Right lobe of liver (tissue), 6 donors: ENCODE data around the gene IQCB1. TPM values are rescaled to one million over a fixed set of nuclear protein-coding genes. Genes with fewer than 3 reads are reported as not detected.

ENCODE experiments used
- ATAC-seq, 4 donors: fragments of 200-7000 bp; cut with Tn5 transposase; one replicate each; pipeline ENCODE4 v1.9.1; 2020; ENCODE audit warnings: mild to moderate bottlenecking in 4 of 4, moderate library complexity in 4 of 4
- DNase-seq, 3 donors: peaks; one replicate each; pipeline ENCODE4 v3.0.0-alpha.2; 2020
- H3K27ac ChIP-seq, 3 donors: fragments of 200-600 bp; one replicate each; pipeline ENCODE4 v1.8.0; 2022
- H3K27me3 ChIP-seq, 2 donors: fragments of 200-600 bp; one replicate each; pipeline ENCODE4 v1.8.0; 2022
- H3K36me3 ChIP-seq, 4 donors: fragments of 200-600 bp; sonication (generic) in 1 of 4; one replicate each; pipeline versions ENCODE4 v1.5.1 to v1.8.0; 2017 to 2022; ENCODE audit warnings: control low read depth in 1 of 4
- H3K4me1 ChIP-seq, 4 donors: fragments of 200-600 bp; sonication (generic) in 1 of 4; one replicate each; pipeline versions ENCODE4 v1.5.1 to v1.8.0; 2017 to 2022; ENCODE audit warnings: control low read depth in 1 of 4
- H3K4me3 ChIP-seq, 3 donors: fragments of 200-600 bp; one replicate each; pipeline ENCODE4 v1.8.0; 2022
- H3K9me3 ChIP-seq, 4 donors: fragments of 200-600 bp; sonication (generic) in 1 of 4; one replicate each; pipeline versions ENCODE4 v1.5.1 to v1.8.0; 2017 to 2022; ENCODE audit warnings: control low read depth in 1 of 4
- POLR2A ChIP-seq: fragments of 450-650 bp; IDR thresholded peaks from one replicate; pipeline ENCODE4 v1.6.1; 2017; ENCODE audit warnings: antibody characterized with exemption, mild to moderate bottlenecking
- WGBS: methylation state at CpG from one replicate; pipeline ENCODE4 v1.1.6; 2018; ENCODE audit warnings: low coverage, low lambda C conversion rate; ENCODE audit not compliant: insufficient coverage; ENCODE audit errors: missing lambda C conversion rate; 5-methylcytosine and 5-hydroxymethylcytosine counted together
- intact Hi-C, 2 donors: fragments of 100-400 bp; cut with DNase I; formaldehyde crosslinking; loops; one replicate each; pipeline versions ENCODE4 v1.11.2 to v1.14.1; 2022
- total RNA-seq, 6 experiments: library from RNA; depleted of rRNA in 2 of 6; stranded (reverse); fragments of >200 nt in 2 of 6; fragmentation: NEBNext Ultra II Directional in 3 of 6; extraction: Animal tissue kit (Norgen Biotek cat#: 25700) in 3 of 6; gene quantifications; one replicate each; pipeline versions ENCODE4 v1.1.0 to v1.2.4, GENCODE V29; 2016 to 2023
- TF ChIP-seq, protein P1 (sequence below), 4 donors: fragments of 200-600 bp in 3 of 4; fragments of 450-650 bp in 1 of 4; IDR thresholded peaks; one replicate each; pipeline versions ENCODE4 v1.5.1 to v1.8.0; 2016 to 2022; ENCODE audit warnings: antibody characterized with exemption in 4 of 4, mild to moderate bottlenecking in 2 of 4
- donor health status: DM: no; HTN: yes; CAD: no.
- donor health status: DM: no; HTN: no; CAD: no.
- donor health status: DM: no; HTN: no; CAD: no.
- donor health status: DM: no; HTN: yes; CAD: no.
- donor health status: DM: no; HTN: yes; CAD: no.

The IQCB1 gene
- total RNA-seq, 6 experiments from 2014 or later = 3.6 to 8.8 (median 5.4) TPM

DNA sequence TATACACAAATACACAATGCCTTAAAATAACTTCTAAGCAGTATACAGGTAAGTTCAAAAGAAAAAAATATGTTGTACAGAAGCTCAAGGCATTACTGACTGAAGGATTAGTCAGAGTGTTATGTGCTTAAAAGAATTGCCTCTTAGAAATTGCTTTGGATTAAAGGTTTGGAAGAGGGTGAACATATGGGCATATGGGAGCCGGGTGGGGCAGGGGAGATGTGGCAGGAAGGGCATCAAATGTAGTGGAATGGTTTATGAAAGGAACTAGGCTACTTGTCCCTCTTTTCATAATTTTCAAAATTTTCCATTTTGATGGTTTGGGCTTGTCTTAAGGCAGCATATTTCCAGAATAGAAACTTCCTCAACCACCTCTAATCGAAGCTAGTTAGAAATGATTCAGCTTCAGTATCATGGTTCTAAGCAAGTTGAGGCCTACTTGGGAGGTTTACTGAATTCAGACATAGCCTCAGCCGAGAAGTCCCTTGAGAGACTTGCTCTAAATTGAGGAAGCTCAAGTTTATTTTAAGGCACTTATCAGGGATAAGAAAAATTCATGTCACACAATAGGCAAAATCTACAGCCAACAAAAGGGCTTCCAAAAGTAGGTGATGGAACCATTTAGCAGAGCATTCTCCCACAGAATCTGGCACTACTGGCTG is 75.2 kb downstream of the IQCB1 start:
- whole genome bisulfite sequencing = 35% methylated on average over 3 of the region's 3 CpGs
- Histone ChIP-seq H3K27ac (no peak overlapping the region), H3K36me3 (no peaks in the 10 kb centered on the region), H3K4me3 (no peak overlapping the region), H3K4me1 (no peaks in the 10 kb centered on the region), H3K27me3 (no peaks in the 10 kb centered on the region), H3K9me3 (no peaks in the 10 kb centered on the region)
- ATAC-seq (no peak), DNase-seq (no peak)
- intact Hi-C loops = no loop called here
- TF ChIP-seq, protein P1, sequence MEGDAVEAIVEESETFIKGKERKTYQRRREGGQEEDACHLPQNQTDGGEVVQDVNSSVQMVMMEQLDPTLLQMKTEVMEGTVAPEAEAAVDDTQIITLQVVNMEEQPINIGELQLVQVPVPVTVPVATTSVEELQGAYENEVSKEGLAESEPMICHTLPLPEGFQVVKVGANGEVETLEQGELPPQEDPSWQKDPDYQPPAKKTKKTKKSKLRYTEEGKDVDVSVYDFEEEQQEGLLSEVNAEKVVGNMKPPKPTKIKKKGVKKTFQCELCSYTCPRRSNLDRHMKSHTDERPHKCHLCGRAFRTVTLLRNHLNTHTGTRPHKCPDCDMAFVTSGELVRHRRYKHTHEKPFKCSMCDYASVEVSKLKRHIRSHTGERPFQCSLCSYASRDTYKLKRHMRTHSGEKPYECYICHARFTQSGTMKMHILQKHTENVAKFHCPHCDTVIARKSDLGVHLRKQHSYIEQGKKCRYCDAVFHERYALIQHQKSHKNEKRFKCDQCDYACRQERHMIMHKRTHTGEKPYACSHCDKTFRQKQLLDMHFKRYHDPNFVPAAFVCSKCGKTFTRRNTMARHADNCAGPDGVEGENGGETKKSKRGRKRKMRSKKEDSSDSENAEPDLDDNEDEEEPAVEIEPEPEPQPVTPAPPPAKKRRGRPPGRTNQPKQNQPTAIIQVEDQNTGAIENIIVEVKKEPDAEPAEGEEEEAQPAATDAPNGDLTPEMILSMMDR (IDR thresholded peaks at IDR 0.05) = no peak
- no peak for TF ChIP-seq POLR2A

DNA sequence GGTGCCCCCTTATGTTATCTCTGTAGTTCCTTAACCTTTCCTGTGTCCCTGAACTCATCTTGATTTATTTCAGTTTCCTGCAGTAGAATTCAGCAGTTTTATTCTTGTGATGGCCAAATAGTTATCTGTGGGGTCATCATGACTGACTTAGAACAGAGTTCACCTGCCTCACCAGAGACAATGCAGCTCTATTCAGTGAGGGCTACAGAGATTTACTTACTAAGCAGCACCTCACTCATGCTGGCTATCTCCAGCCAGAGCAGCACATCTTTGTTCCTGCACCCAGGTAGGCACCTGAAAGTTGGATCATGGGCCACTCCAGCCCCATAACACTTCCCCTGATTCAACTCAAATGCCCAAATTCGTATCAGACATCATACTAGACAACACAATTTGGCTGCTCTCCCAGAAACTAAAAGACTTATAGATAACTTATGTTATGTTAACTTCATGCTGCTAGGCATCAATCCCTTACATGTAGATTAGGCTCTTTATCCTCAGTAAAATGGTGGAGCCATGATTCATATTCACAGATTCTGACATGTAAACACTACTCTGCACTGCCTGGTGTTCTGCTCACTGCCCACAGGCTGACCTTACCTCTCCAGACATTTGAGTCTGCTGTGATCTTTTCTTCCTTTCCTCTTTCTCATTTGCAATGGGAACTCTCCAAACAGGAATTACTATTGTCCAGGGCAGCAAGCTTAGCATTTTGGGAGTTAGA is 76.0 kb downstream of the IQCB1 start:
- H3K27me3 ChIP-seq = no peaks in the 10 kb centered on the region
- H3K36me3 ChIP-seq = no peaks in the 10 kb centered on the region
- no peaks in the 10 kb centered on the region for H3K4me1 ChIP-seq

DNA sequence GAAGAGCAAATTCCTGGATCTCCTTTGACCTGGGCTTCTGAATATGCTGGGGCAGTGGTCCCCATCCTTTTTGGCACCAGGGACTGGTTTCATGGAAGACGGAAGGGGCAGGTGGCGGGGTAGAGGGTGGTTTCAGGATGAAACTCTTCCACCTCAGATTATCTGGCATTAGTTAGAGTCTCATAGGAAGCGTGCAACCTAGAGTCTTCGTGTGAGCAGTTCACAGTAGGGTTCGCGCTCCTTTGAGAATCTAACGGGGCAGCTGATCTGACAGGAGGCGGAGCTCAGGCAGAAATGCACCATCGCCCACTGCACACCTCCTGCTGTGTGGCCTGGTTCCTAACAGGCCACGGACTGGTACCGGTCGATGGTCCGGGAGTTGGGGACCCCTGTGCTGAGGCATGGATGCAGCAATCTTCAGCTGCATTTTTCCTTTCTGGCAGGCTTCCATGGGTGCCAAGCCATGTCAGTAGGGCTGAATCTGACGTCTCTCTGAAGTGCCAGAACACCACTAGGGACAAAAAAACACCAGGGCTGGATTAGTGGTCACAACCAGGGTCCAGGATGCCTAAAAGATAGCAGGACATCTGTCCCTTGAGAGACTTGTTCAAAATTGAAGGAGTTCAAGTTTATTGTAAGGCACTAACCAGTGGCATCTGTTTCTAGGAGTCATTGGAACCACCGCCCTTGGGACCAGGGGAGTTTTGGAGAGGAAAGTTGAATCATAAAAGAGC is 76.9 kb downstream of the IQCB1 start:
- Histone ChIP-seq H3K4me3 (no peak overlapping the region), H3K27me3 (no peaks in the 10 kb centered on the region), H3K4me1 (no peaks in the 10 kb centered on the region), H3K36me3 (no peaks in the 10 kb centered on the region), H3K9me3 (no peaks in the 10 kb centered on the region), H3K27ac (no peak overlapping the region)
- DNase-seq = no peak
- TF ChIP-seq, protein P1 (IDR thresholded peaks at IDR 0.05) = no peak
- no peak for TF ChIP-seq POLR2A
- intact Hi-C loops = no loop called here
- ATAC-seq = no peak
- WGBS = 67% methylated on average over 1 of the region's 15 CpGs

More for the DNA sequence above, 76.0 kb downstream of the IQCB1 start:
- DNase-seq (no peak), ATAC-seq (no peak)
- no peak for TF ChIP-seq POLR2A
- TF ChIP-seq, protein P1 (IDR thresholded peaks at IDR 0.05) = no peak
- intact Hi-C loops = no loop called here
- Histone ChIP-seq H3K9me3 (no peaks in the 10 kb centered on the region), H3K4me3 (no peak overlapping the region), H3K27ac (no peak overlapping the region)
- WGBS = 33% methylated on average over 1 of the region's 1 CpG

DNA sequence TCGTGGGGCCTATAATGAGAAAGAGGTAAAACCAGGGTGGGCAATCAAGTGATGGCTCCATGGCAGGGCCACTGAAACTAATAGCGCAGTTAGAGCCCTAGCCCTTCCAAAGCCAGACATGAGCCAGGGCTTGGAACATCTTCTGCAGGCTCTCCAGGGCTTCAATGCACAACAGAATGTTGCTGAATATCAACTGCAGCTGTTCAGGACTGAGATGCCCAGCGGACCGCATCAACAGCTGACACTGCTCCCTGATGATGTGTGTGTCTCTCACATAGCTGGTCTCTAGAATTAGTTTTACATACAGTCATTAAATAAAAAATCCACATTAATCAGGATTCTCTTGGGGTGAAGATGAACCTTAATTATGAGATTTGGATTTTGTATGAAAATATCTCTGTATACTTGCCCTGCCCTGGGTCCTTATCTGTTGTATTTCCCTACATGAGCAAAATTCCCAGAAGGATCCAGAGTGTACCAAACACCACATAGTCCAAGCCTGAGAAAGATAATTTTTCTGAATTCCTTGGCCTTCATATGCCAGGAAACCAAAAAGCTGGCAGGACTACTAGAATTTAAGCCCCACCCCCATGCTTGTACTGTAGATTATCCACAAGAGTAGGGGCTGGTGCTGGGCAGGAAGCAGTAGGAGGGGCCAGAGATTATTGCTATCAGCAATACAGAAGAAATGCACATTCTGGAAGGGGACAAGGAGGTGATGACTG is 77.6 kb downstream of the IQCB1 start:
- DNase-seq = no peak
- Histone ChIP-seq H3K4me3 (no peak overlapping the region), H3K9me3 (no peaks in the 10 kb centered on the region), H3K27ac (peak overlapping the region in 1 of 3 donors; percentile 15), H3K36me3 (no peaks in the 10 kb centered on the region), H3K4me1 (no peaks in the 10 kb centered on the region), H3K27me3 (no peaks in the 10 kb centered on the region)
- 50% methylated on average over 2 of the region's 4 CpGs for WGBS
- ATAC-seq = peak; percentile 68 to 87 (median 80)
- TF ChIP-seq, protein P1 (IDR thresholded peaks at IDR 0.05) = no peak
- TF ChIP-seq POLR2A = no peak
- intact Hi-C loops = no loop called here
